ENCODE measurements around the gene MCCC2.

- TF ChIP-seq CTCF (IDR thresholded peaks at IDR 0.05) (peak; percentile 18 to 65 (median 56)), POLR2A (IDR thresholded peaks at IDR 0.05) (no peak)
Observed at GRCh38 chr5:71601222-71602026, 14.3 kb downstream of the MCCC2 start.
